H9 (cell line): ENCODE results near the gene WNT3A. TPM values are rescaled to one million over a fixed set of nuclear protein-coding genes. Genes with fewer than 3 reads are reported as not detected.

Source experiments
- DNase-seq: peaks from one replicate; pipeline ENCODE4 v3.0.0-alpha.2; 2017
- H2AFZ ChIP-seq: one replicate; pipeline ENCODE4 v1.6.1; 2013; ENCODE audit warnings: mild to moderate bottlenecking, low read length, control low read depth, moderate library complexity
- H2AK5ac ChIP-seq: 2 replicates; pipeline ENCODE4 v1.6.1; 2013; ENCODE audit warnings: low read length, control low read depth, mixed read lengths; ENCODE audit not compliant: insufficient read length
- H2BK120ac ChIP-seq: one replicate; pipeline ENCODE4 v1.6.1; 2013; ENCODE audit warnings: low read depth, mild to moderate bottlenecking, low read length, control low read depth, inconsistent platforms; ENCODE audit not compliant: poor library complexity, severe bottlenecking
- H2BK12ac ChIP-seq: 2 replicates; pipeline ENCODE4 v1.6.1; 2013; ENCODE audit warnings: low read length, control low read depth, mixed read lengths, low read depth; ENCODE audit not compliant: insufficient read length
- H2BK15ac ChIP-seq: 2 replicates; pipeline ENCODE4 v1.6.1; 2013; ENCODE audit warnings: low read depth, low read length, control low read depth
- H2BK20ac ChIP-seq: one replicate; pipeline ENCODE4 v1.6.1; 2013; ENCODE audit warnings: low read depth, mild to moderate bottlenecking, low read length, control low read depth, inconsistent platforms; ENCODE audit not compliant: poor library complexity, severe bottlenecking
- H2BK5ac ChIP-seq: 2 replicates; pipeline ENCODE4 v1.6.1; 2013; ENCODE audit warnings: low read length, control low read depth, mixed read lengths; ENCODE audit not compliant: insufficient read length
- H3K14ac ChIP-seq: 2 replicates; pipeline ENCODE4 v1.6.1; 2013; ENCODE audit warnings: low read length, control low read depth; ENCODE audit not compliant: insufficient read depth
- H3K18ac ChIP-seq: 2 replicates; pipeline ENCODE4 v1.6.1; 2013; ENCODE audit warnings: low read depth, mild to moderate bottlenecking, mixed read lengths, low read length, control low read depth; ENCODE audit not compliant: insufficient read length
- H3K23ac ChIP-seq: 2 replicates; pipeline ENCODE4 v1.6.1; 2013; ENCODE audit warnings: low read length, control low read depth, mixed read lengths, low read depth; ENCODE audit not compliant: insufficient read length
- H3K23me2 ChIP-seq: 2 replicates; pipeline ENCODE4 v1.6.1; 2013; ENCODE audit warnings: low read depth, mild to moderate bottlenecking, mixed read lengths, low read length, control low read depth; ENCODE audit not compliant: insufficient read length, poor library complexity, severe bottlenecking
- H3K27ac ChIP-seq: 2 replicates; pipeline ENCODE4 v1.5.1; 2013; ENCODE audit warnings: low read length, control low read depth, mixed read lengths, low read depth; ENCODE audit not compliant: insufficient read length
- H3K27me3 ChIP-seq: 2 replicates; pipeline ENCODE4 v1.6.1; 2013; ENCODE audit warnings: low read length, control low read depth, inconsistent platforms; ENCODE audit not compliant: insufficient read depth
- H3K4ac ChIP-seq: 2 replicates; pipeline ENCODE4 v1.6.1; 2013; ENCODE audit warnings: low read depth, mild to moderate bottlenecking, control low read depth, inconsistent platforms, low read length, moderate library complexity
- H3K4me1 ChIP-seq: 2 replicates; pipeline ENCODE4 v1.6.1; 2013; ENCODE audit warnings: low read length, control low read depth, inconsistent platforms; ENCODE audit not compliant: insufficient read depth
- H3K4me2 ChIP-seq: 2 replicates; pipeline ENCODE4 v1.6.1; 2013; ENCODE audit warnings: low read length, control low read depth, mixed read lengths; ENCODE audit not compliant: insufficient read length, insufficient read depth
- H3K56ac ChIP-seq: 2 replicates; pipeline ENCODE4 v1.6.1; 2013; ENCODE audit warnings: low read depth, mild to moderate bottlenecking, mixed read lengths, low read length, control low read depth; ENCODE audit not compliant: insufficient read length
- H3K79me1 ChIP-seq: 2 replicates; pipeline ENCODE4 v1.6.1; 2013; ENCODE audit warnings: low read depth, mild to moderate bottlenecking, moderate library complexity, low read length, control low read depth, inconsistent platforms; ENCODE audit not compliant: insufficient read depth, poor library complexity, severe bottlenecking
- H3K79me2 ChIP-seq: 2 replicates; pipeline ENCODE4 v1.6.1; 2013; ENCODE audit warnings: low read length, control low read depth, inconsistent platforms; ENCODE audit not compliant: insufficient read depth
- H3K9ac ChIP-seq: 2 replicates; pipeline ENCODE4 v1.6.1; 2013; ENCODE audit warnings: low read length, control low read depth, mixed read lengths; ENCODE audit not compliant: insufficient read length; ENCODE audit errors: extremely low read depth
- H3K9me3 ChIP-seq: one replicate; pipeline ENCODE4 v1.6.1; 2013; ENCODE audit warnings: low read depth, low read length, inconsistent platforms; ENCODE audit not compliant: control insufficient read depth
- H3T11ph ChIP-seq: one replicate; pipeline ENCODE4 v1.6.1; 2013; ENCODE audit warnings: mild to moderate bottlenecking, low read length, control low read depth, inconsistent platforms
- H4K20me1 ChIP-seq: one replicate; pipeline ENCODE4 v1.6.1; 2013; ENCODE audit not compliant: control insufficient read depth, insufficient read length, insufficient read depth
- H4K5ac ChIP-seq: 2 replicates; pipeline ENCODE4 v1.6.1; 2013; ENCODE audit warnings: low read depth, mild to moderate bottlenecking, mixed read lengths, low read length, control low read depth; ENCODE audit not compliant: insufficient read length
- H4K8ac ChIP-seq: replicated peaks from 2 replicates; pipeline ENCODE4 v1.6.1; 2013; ENCODE audit warnings: low read length, control low read depth, mixed read lengths, low read depth; ENCODE audit not compliant: insufficient read length
- H4K91ac ChIP-seq: 2 replicates; pipeline ENCODE4 v1.6.1; 2013; ENCODE audit warnings: low read depth, mild to moderate bottlenecking, moderate library complexity, mixed read lengths, low read length, control low read depth; ENCODE audit not compliant: insufficient read length
- H3K27ac Mint-ChIP-seq, 3 experiments: 2 replicates in 2 of 3; 3 replicates in 1 of 3; pipeline ENCODE4 v1.8.0; 2020 to 2021; ENCODE audit warnings: mixed read lengths in 3 of 3, mild to moderate bottlenecking in 1 of 3, moderate library complexity in 1 of 3
- H3K27me3 Mint-ChIP-seq: 2 replicates; pipeline ENCODE4 v1.8.0; 2021; ENCODE audit warnings: low read depth, mild to moderate bottlenecking, moderate library complexity, mixed read lengths
- H3K36me3 Mint-ChIP-seq, 3 experiments: 2 replicates in 2 of 3; 3 replicates in 1 of 3; pipeline ENCODE4 v1.8.0; 2020 to 2021; ENCODE audit warnings: low read depth in 3 of 3, mixed read lengths in 3 of 3; ENCODE audit not compliant: insufficient read depth in 1 of 3
- H3K4me1 Mint-ChIP-seq, 2 experiments: 2 replicates each; pipeline ENCODE4 v1.8.0; 2020; ENCODE audit warnings: mixed read lengths in 2 of 2
- H3K4me3 Mint-ChIP-seq, 2 experiments: 2 replicates in 1 of 2; 3 replicates in 1 of 2; pipeline ENCODE4 v1.8.0; 2020 to 2021; ENCODE audit warnings: mild to moderate bottlenecking in 2 of 2, mixed read lengths in 2 of 2, moderate library complexity in 1 of 2
- H3K9me3 Mint-ChIP-seq, 2 experiments: 2 replicates in 1 of 2; 3 replicates in 1 of 2; pipeline ENCODE4 v1.8.0; 2020; ENCODE audit warnings: mild to moderate bottlenecking in 2 of 2, mixed read lengths in 2 of 2, moderate library complexity in 1 of 2
- WGBS: extraction: QIAGEN DNeasy Blood & Tissue Kit; methylation state at CpG from one replicate; pipeline ENCODE4 v1.1.7; 2013; ENCODE audit warnings: missing lambda C conversion rate, low lambda C conversion rate, mixed read lengths; ENCODE audit not compliant: insufficient read length; ENCODE audit errors: extremely low coverage; 5-methylcytosine and 5-hydroxymethylcytosine counted together
- total RNA-seq: library from RNA; stranded (reverse); gene quantifications from 2 replicates; pipeline ENCODE4 v1.2.1, GENCODE V29; 2021
- TF ChIP-seq, protein P1 (sequence below): fragments of 200-600 bp; sonication (generic); conservative IDR thresholded peaks from 3 replicates; pipeline ENCODE4 v1.8.0; 2021; ENCODE audit warnings: antibody characterized with exemption, mild to moderate bottlenecking

The WNT3A gene
- total RNA-seq, 1 experiment from 2014 or later: 0.17 TPM

DNA sequence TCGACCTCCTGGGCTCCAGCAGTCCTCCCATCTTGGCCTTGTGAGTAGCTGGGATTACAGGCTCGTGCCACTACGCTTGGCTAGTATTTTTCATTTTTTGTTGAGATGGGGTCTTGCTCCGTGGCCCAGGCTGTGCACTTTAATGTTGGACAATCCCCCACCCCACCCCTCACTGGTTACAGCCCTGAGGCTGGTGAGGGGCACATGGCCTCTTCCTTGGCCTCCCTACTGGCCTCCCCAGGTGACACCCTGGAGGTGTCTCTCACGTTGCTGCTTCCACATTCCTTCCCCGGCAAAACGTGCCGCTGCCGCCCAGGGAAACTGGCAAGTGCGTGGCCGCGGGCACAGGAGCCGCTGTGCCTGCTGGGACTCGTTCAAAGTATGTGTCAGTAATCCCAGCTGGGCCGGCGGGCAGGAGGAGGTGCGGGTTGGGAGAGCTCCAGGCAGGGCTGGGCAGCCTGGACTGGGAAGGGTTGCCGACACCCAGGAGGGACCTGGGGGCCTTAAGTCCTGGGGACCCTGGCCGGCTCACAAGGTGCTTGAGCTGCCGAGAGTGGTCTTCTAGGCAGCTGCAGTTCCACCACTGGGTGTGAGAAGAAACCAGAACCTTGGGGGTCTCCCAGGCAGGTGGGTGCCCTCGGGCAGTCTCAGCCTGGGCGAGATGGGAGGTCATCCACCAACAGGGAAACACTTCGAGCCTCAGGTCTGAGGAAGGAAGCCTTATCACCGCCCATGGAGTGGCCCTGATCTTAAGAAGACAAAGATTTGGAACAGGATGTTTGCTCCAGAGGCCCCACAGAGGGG is 6.5 kb downstream of the WNT3A start:
- H3K9me3 Mint-ChIP-seq: no peaks in the 10 kb centered on the region
- Histone ChIP-seq H3K4me2 (no peak overlapping the region), H3K9me3 (no peaks in the 10 kb centered on the region), H4K5ac (no peak overlapping the region), H2BK12ac (no peak overlapping the region), H2BK20ac (no peak overlapping the region), H3K79me2 (no peaks in the 10 kb centered on the region), H3T11ph (no peak overlapping the region), H3K56ac (no peak overlapping the region), H3K14ac (no peak overlapping the region), H2AK5ac (no peak overlapping the region), H3K4me1 (no peaks in the 10 kb centered on the region), H3K9ac (no peak overlapping the region), H4K91ac (no peak overlapping the region), H4K8ac (no peak overlapping the region), H3K23me2 (no peaks in the 10 kb centered on the region), H2BK120ac (no peak overlapping the region), H3K23ac (no peak overlapping the region), H3K79me1 (no peaks in the 10 kb centered on the region), H2AFZ (no peak overlapping the region), H3K4ac (no peak overlapping the region), H3K27me3 (peaks cover 40% of the 10 kb centered on the region), H4K20me1 (no peaks in the 10 kb centered on the region), H2BK15ac (no peak overlapping the region), H2BK5ac (no peak overlapping the region), H3K27ac (no peak overlapping the region), H3K18ac (no peak overlapping the region)
- H3K4me3 Mint-ChIP-seq: no peak overlapping the region
- no peaks in the 10 kb centered on the region; a peak in 1 of 7 replicates for H3K36me3 Mint-ChIP-seq
- no peak for DNase-seq
- peaks cover 95% of the 10 kb centered on the region for H3K27me3 Mint-ChIP-seq
- no CpG with 5 or more reads among the region's 24 CpGs for WGBS
- H3K4me1 Mint-ChIP-seq: peaks cover 8 to 14% of the 10 kb centered on the region in 2 experiments
- H3K27ac Mint-ChIP-seq: no peak overlapping the region
- TF ChIP-seq, protein P1, sequence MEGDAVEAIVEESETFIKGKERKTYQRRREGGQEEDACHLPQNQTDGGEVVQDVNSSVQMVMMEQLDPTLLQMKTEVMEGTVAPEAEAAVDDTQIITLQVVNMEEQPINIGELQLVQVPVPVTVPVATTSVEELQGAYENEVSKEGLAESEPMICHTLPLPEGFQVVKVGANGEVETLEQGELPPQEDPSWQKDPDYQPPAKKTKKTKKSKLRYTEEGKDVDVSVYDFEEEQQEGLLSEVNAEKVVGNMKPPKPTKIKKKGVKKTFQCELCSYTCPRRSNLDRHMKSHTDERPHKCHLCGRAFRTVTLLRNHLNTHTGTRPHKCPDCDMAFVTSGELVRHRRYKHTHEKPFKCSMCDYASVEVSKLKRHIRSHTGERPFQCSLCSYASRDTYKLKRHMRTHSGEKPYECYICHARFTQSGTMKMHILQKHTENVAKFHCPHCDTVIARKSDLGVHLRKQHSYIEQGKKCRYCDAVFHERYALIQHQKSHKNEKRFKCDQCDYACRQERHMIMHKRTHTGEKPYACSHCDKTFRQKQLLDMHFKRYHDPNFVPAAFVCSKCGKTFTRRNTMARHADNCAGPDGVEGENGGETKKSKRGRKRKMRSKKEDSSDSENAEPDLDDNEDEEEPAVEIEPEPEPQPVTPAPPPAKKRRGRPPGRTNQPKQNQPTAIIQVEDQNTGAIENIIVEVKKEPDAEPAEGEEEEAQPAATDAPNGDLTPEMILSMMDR: no peak
